ENCODE measurements around the gene TTC21A. TPM values are rescaled to one million over a fixed set of nuclear protein-coding genes. Genes with fewer than 3 reads are reported as not detected.

TTC21A gene
- total and polyA plus RNA-seq, 4 donors, result 1.8 to 15.0 (median 7.6) TPM

- peak overlapping the region; percentile 71 to 86 for H3K4me3 ChIP-seq (ENCODE audit: low read length in 2 of 2)
- intact Hi-C loops (cut with DNase I), result loop anchor here (2.0 to 10.0 kb wide), 5 partner anchors 40 to 278 kb away; partner anchors contain the start of gene SLC25A38 (in 2 of the 2)
- no peaks in the 10 kb centered on the region for H3K27me3 ChIP-seq (ENCODE audit: control insufficient read depth in 1 of 2, insufficient read depth in 2 of 2, low read length in 1 of 2)
- no peaks in the 10 kb centered on the region for H3K9me3 ChIP-seq (ENCODE audit: control insufficient read depth, low read length)
- H3K4me1 ChIP-seq (ENCODE audit: control insufficient read depth in 1 of 2, insufficient read depth in 2 of 2, low read length in 2 of 2), result no peaks in the 10 kb centered on the region
- 0% methylated on average over 55 of the region's 55 CpGs for WGBS, 2 donors
- H3K36me3 ChIP-seq (ENCODE audit: control insufficient read depth in 1 of 2, insufficient read depth in 2 of 2, low read length in 1 of 2), result no peaks in the 10 kb centered on the region
- ATAC-seq (ENCODE audit: low FRiP score) (peak; percentile 63), DNase-seq (peak; percentile 76 to 90)
- peak overlapping the region; percentile 50 to 51 for H3K27ac ChIP-seq (ENCODE audit: low read depth in 1 of 2, low read length in 2 of 2)
Measured at GRCh38 chr3:39106851-39107387, 561 bp upstream of the TTC21A start.

GRCh38 chr3:39108200-39108710 is 775 bp downstream of the TTC21A start:
- no peaks in the 10 kb centered on the region for H3K9me3 ChIP-seq (ENCODE audit: control insufficient read depth, low read length)
- WGBS, 2 donors, result 23 to 35% methylated on average over 2 of the region's 2 CpGs
- DNase-seq (no peak), ATAC-seq (ENCODE audit: low FRiP score) (no peak)
- H3K27me3 ChIP-seq (ENCODE audit: control insufficient read depth in 1 of 2, insufficient read depth in 2 of 2, low read length in 1 of 2), result no peaks in the 10 kb centered on the region
- no peaks in the 10 kb centered on the region for H3K36me3 ChIP-seq (ENCODE audit: control insufficient read depth in 1 of 2, insufficient read depth in 2 of 2, low read length in 1 of 2)
- H3K4me1 ChIP-seq (ENCODE audit: control insufficient read depth in 1 of 2, insufficient read depth in 2 of 2, low read length in 2 of 2), result no peaks in the 10 kb centered on the region
- H3K4me3 ChIP-seq (ENCODE audit: low read length in 2 of 2), result peak overlapping the region in 1 of 2 donors; percentile 86
- H3K27ac ChIP-seq (ENCODE audit: low read depth in 1 of 2, low read length in 2 of 2), result peak overlapping the region in 1 of 2 donors; percentile 51
- intact Hi-C loops (cut with DNase I), result loop anchor here (5.0 to 10.0 kb wide), 4 partner anchors 74 to 277 kb away; partner anchors contain the start of gene SLC25A38 (in 2 of the 2)

- intact Hi-C loops (cut with DNase I), result loop anchor here (5.0 to 10.0 kb wide), 4 partner anchors 73 to 276 kb away; partner anchors contain the start of gene SLC25A38 (in 2 of the 2)
- H3K27ac ChIP-seq (ENCODE audit: low read depth in 1 of 2, low read length in 2 of 2), result no peak overlapping the region
- DNase-seq, result no peak
- H3K27me3 ChIP-seq (ENCODE audit: control insufficient read depth in 1 of 2, insufficient read depth in 2 of 2, low read length in 1 of 2), result no peaks in the 10 kb centered on the region
- H3K36me3 ChIP-seq (ENCODE audit: control insufficient read depth in 1 of 2, insufficient read depth in 2 of 2, low read length in 1 of 2), result no peaks in the 10 kb centered on the region
- no peaks in the 10 kb centered on the region for H3K9me3 ChIP-seq (ENCODE audit: control insufficient read depth, low read length)
- no peak for ATAC-seq (ENCODE audit: low FRiP score)
- H3K4me3 ChIP-seq (ENCODE audit: low read length in 2 of 2), result no peak overlapping the region
- H3K4me1 ChIP-seq (ENCODE audit: control insufficient read depth in 1 of 2, insufficient read depth in 2 of 2, low read length in 2 of 2), result no peaks in the 10 kb centered on the region
- 91 to 93% methylated on average over 5 of the region's 5 CpGs for WGBS, 2 donors
Measured at GRCh38 chr3:39109086-39109485, 1.6 kb downstream of the TTC21A start.

GRCh38 chr3:39110041-39110639 is 2.7 kb downstream of the TTC21A start:
- WGBS, 2 donors, result 93 to 94% methylated on average over 2 of the region's 2 CpGs
- no peaks in the 10 kb centered on the region for H3K4me1 ChIP-seq (ENCODE audit: control insufficient read depth in 1 of 2, insufficient read depth in 2 of 2, low read length in 2 of 2)
- ATAC-seq (ENCODE audit: low FRiP score) (no peak), DNase-seq (no peak)
- no peak overlapping the region for H3K4me3 ChIP-seq (ENCODE audit: low read length in 2 of 2)
- H3K27ac ChIP-seq (ENCODE audit: low read depth in 1 of 2, low read length in 2 of 2), result no peak overlapping the region
- no peaks in the 10 kb centered on the region for H3K9me3 ChIP-seq (ENCODE audit: control insufficient read depth, low read length)
- intact Hi-C loops (cut with DNase I), result no loop called here
- H3K27me3 ChIP-seq (ENCODE audit: control insufficient read depth in 1 of 2, insufficient read depth in 2 of 2, low read length in 1 of 2), result no peaks in the 10 kb centered on the region
- no peaks in the 10 kb centered on the region for H3K36me3 ChIP-seq (ENCODE audit: control insufficient read depth in 1 of 2, insufficient read depth in 2 of 2, low read length in 1 of 2)

GRCh38 chr3:39112113-39112512 is 4.6 kb downstream of the TTC21A start:
- H3K4me1 ChIP-seq (ENCODE audit: control insufficient read depth in 1 of 2, insufficient read depth in 2 of 2, low read length in 2 of 2), result no peaks in the 10 kb centered on the region
- H3K36me3 ChIP-seq (ENCODE audit: control insufficient read depth in 1 of 2, insufficient read depth in 2 of 2, low read length in 1 of 2), result peaks cover 0 to 2% of the 10 kb centered on the region in 2 donors
- H3K27me3 ChIP-seq (ENCODE audit: control insufficient read depth in 1 of 2, insufficient read depth in 2 of 2, low read length in 1 of 2), result no peaks in the 10 kb centered on the region
- H3K4me3 ChIP-seq (ENCODE audit: low read length in 2 of 2), result no peak overlapping the region
- intact Hi-C loops (cut with DNase I), result no loop called here
- H3K27ac ChIP-seq (ENCODE audit: low read depth in 1 of 2, low read length in 2 of 2), result no peak overlapping the region
- 86% methylated on average over 3 of the region's 3 CpGs for WGBS, 2 donors
- H3K9me3 ChIP-seq (ENCODE audit: control insufficient read depth, low read length), result no peaks in the 10 kb centered on the region
- DNase-seq (no peak), ATAC-seq (ENCODE audit: low FRiP score) (no peak)

- DNase-seq (no peak), ATAC-seq (ENCODE audit: low FRiP score) (no peak)
- H3K27me3 ChIP-seq (ENCODE audit: control insufficient read depth in 1 of 2, insufficient read depth in 2 of 2, low read length in 1 of 2), result no peaks in the 10 kb centered on the region
- no peak overlapping the region for H3K27ac ChIP-seq (ENCODE audit: low read depth in 1 of 2, low read length in 2 of 2)
- WGBS, 2 donors, result 90 to 94% methylated on average over 2 of the region's 2 CpGs
- no peak overlapping the region for H3K4me3 ChIP-seq (ENCODE audit: low read length in 2 of 2)
- intact Hi-C loops (cut with DNase I), result no loop called here
- peaks cover 0 to 2% of the 10 kb centered on the region in 2 donors for H3K36me3 ChIP-seq (ENCODE audit: control insufficient read depth in 1 of 2, insufficient read depth in 2 of 2, low read length in 1 of 2)
- H3K9me3 ChIP-seq (ENCODE audit: control insufficient read depth, low read length), result no peaks in the 10 kb centered on the region
- no peaks in the 10 kb centered on the region for H3K4me1 ChIP-seq (ENCODE audit: control insufficient read depth in 1 of 2, insufficient read depth in 2 of 2, low read length in 2 of 2)
Measured at GRCh38 chr3:39112535-39112934, 5.1 kb downstream of the TTC21A start.

GRCh38 chr3:39113291-39113690 is 5.8 kb downstream of the TTC21A start:
- intact Hi-C loops (cut with DNase I), result no loop called here
- H3K27ac ChIP-seq (ENCODE audit: low read depth in 1 of 2, low read length in 2 of 2), result no peak overlapping the region
- no peaks in the 10 kb centered on the region for H3K9me3 ChIP-seq (ENCODE audit: control insufficient read depth, low read length)
- H3K4me1 ChIP-seq (ENCODE audit: control insufficient read depth in 1 of 2, insufficient read depth in 2 of 2, low read length in 2 of 2), result no peaks in the 10 kb centered on the region
- H3K36me3 ChIP-seq (ENCODE audit: control insufficient read depth in 1 of 2, insufficient read depth in 2 of 2, low read length in 1 of 2), result peaks cover 0 to 2% of the 10 kb centered on the region in 2 donors
- 97 to 98% methylated on average over 3 of the region's 3 CpGs for WGBS, 2 donors
- H3K4me3 ChIP-seq (ENCODE audit: low read length in 2 of 2), result no peak overlapping the region
- no peaks in the 10 kb centered on the region for H3K27me3 ChIP-seq (ENCODE audit: control insufficient read depth in 1 of 2, insufficient read depth in 2 of 2, low read length in 1 of 2)
- DNase-seq (no peak), ATAC-seq (ENCODE audit: low FRiP score) (no peak)

GRCh38 chr3:39114456-39114855 is 7.0 kb downstream of the TTC21A start:
- Histone ChIP-seq H3K4me3 (ENCODE audit: low read length in 2 of 2) (no peak overlapping the region), H3K4me1 (ENCODE audit: control insufficient read depth in 1 of 2, insufficient read depth in 2 of 2, low read length in 2 of 2) (no peaks in the 10 kb centered on the region), H3K27ac (ENCODE audit: low read depth in 1 of 2, low read length in 2 of 2) (no peak overlapping the region), H3K27me3 (ENCODE audit: control insufficient read depth in 1 of 2, insufficient read depth in 2 of 2, low read length in 1 of 2) (no peaks in the 10 kb centered on the region), H3K36me3 (ENCODE audit: control insufficient read depth in 1 of 2, insufficient read depth in 2 of 2, low read length in 1 of 2) (peaks cover 0 to 2% of the 10 kb centered on the region in 2 donors), H3K9me3 (ENCODE audit: control insufficient read depth, low read length) (no peaks in the 10 kb centered on the region)
- no peak for DNase-seq
- WGBS, 2 donors, result 75 to 84% methylated on average over 5 of the region's 5 CpGs
- intact Hi-C loops (cut with DNase I), result no loop called here
- no peak for ATAC-seq (ENCODE audit: low FRiP score)

- no peak overlapping the region for H3K4me3 ChIP-seq (ENCODE audit: low read length in 2 of 2)
- no peak overlapping the region for H3K27ac ChIP-seq (ENCODE audit: low read depth in 1 of 2, low read length in 2 of 2)
- peaks cover 0 to 2% of the 10 kb centered on the region in 2 donors for H3K36me3 ChIP-seq (ENCODE audit: control insufficient read depth in 1 of 2, insufficient read depth in 2 of 2, low read length in 1 of 2)
- 93% methylated on average over 3 of the region's 3 CpGs for WGBS, 2 donors
- intact Hi-C loops (cut with DNase I), result no loop called here
- DNase-seq (no peak), ATAC-seq (ENCODE audit: low FRiP score) (no peak)
- no peaks in the 10 kb centered on the region for H3K9me3 ChIP-seq (ENCODE audit: control insufficient read depth, low read length)
- no peaks in the 10 kb centered on the region for H3K27me3 ChIP-seq (ENCODE audit: control insufficient read depth in 1 of 2, insufficient read depth in 2 of 2, low read length in 1 of 2)
- no peaks in the 10 kb centered on the region for H3K4me1 ChIP-seq (ENCODE audit: control insufficient read depth in 1 of 2, insufficient read depth in 2 of 2, low read length in 2 of 2)
Measured at GRCh38 chr3:39115870-39116269, 8.4 kb downstream of the TTC21A start.
